Central memory CD8-positive, alpha-beta T cell (primary cell): ENCODE data around the gene ZNF367.

Source experiments
- ATAC-seq: fragments of 150-1000 bp; cut with Tn5 transposase; replicated peaks from 2 replicates; pipeline ENCODE4 v1.10.0; 2022; ENCODE audit warnings: mild to moderate bottlenecking, moderate FRiP score, moderate number of reproducible peaks; ENCODE audit not compliant: poor library complexity, severe bottlenecking; ENCODE audit errors: extremely low read depth
- DNase-seq, 2 donors: peaks; one replicate each; pipeline ENCODE4 v3.0.0; 2021; ENCODE audit warnings: low spot score in 2 of 2
- H3K27ac Mint-ChIP-seq: one replicate; pipeline ENCODE4 v1.8.0; 2022; ENCODE audit warnings: low read depth, mild to moderate bottlenecking, moderate library complexity, mixed read lengths
- H3K27me3 Mint-ChIP-seq: one replicate; pipeline ENCODE4 v1.8.0; 2022; ENCODE audit warnings: mixed read lengths
- H3K36me3 Mint-ChIP-seq: one replicate; pipeline ENCODE4 v1.8.0; 2022; ENCODE audit warnings: mild to moderate bottlenecking, moderate library complexity, mixed read lengths; ENCODE audit not compliant: insufficient read depth
- H3K4me1 Mint-ChIP-seq: one replicate; pipeline ENCODE4 v1.8.0; 2022; ENCODE audit warnings: mixed read lengths
- H3K4me3 Mint-ChIP-seq: one replicate; pipeline ENCODE4 v1.8.0; 2022; ENCODE audit warnings: mild to moderate bottlenecking, moderate library complexity, mixed read lengths
- H3K9me3 Mint-ChIP-seq: one replicate; pipeline ENCODE4 v1.8.0; 2022; ENCODE audit warnings: mixed read lengths

ZNF367 gene

DNA sequence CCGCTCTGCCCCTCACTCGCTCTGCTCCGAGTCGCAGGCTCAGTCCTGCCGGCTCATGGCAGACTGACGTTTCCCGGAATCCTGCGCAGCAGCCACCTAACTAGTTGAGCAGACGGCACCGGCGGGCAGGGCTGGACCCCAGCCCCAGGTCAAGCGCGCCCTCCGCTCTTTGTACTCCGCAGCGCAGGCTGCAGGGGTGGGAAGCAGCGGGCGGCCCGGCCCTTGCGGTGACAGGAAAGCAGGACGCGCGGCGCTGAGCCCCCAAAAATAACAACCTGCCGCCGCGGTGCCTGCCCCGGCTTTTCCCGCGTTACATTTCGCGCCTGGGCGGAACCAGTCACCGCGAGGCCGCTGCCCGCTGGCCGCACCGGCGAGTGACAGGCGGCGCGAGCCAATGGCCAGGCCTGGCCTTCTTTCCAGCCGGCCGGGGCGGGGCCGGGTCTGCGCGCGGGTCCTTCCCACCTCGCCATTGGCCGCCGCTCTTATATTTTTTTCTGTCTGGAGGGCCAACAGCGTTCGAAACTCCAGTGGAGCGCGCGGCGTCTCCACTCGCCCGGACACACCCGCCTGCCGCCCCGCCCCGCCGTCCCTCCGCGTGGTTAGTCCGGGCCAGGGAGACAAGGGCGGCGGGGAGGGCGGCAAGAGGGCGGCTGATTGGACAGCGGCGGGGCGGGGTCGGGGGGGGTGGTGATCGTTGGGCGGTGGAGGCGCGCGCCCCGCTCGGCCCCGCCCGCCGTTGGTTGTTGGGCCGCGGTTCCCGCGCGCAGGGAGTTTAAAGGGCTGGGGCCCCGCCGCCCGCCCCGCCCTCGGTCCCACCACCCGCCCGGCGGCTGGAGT is at the start of gene ZNF367:
TSS of gene ZNF367 (minus strand) at position 288 of the 837 bp plus-strand sequence. CDS start 338 bp downstream, outside the sequence.
- ATAC-seq: peak; percentile 63
- Mint-ChIP-seq H3K36me3 (peaks cover 17% of the 10 kb centered on the region), H3K9me3 (no peaks in the 10 kb centered on the region), H3K4me1 (peaks cover 27% of the 10 kb centered on the region), H3K4me3 (peak within 1 kb of the TSS; percentile 89), H3K27ac (peak within 1 kb of the TSS; percentile 85), H3K27me3 (no peaks in the 10 kb centered on the region)
- DNase-seq: peak; percentile 70 to 78

DNA sequence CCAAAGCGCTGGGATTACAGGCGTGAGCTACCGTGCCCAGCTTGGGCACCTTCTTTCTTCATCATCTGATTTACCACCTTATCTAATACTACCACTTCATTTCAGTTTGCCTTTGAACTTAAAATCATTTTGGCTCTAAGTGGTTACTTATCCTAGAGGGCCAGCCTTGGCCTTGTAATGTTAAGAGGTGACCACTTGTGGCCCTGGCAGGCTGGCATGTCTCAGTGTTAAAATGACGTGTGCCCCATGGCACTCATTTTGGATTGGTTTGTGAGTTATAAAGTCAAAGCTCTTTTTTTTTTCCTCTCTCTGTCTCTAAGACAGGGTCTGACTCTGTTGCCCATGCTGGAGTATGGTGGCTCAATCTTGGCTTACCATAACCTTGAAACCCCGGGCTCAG is 49.6 kb upstream of the ZNF367 start:
- H3K4me1 Mint-ChIP-seq: no peaks in the 10 kb centered on the region
- ATAC-seq: no peak
- H3K9me3 Mint-ChIP-seq: no peaks in the 10 kb centered on the region
- DNase-seq: no peak
- peak overlapping the region; percentile 76 for H3K27ac Mint-ChIP-seq
- peaks cover 26% of the 10 kb centered on the region for H3K36me3 Mint-ChIP-seq
- H3K27me3 Mint-ChIP-seq: no peaks in the 10 kb centered on the region
- H3K4me3 Mint-ChIP-seq: no peak overlapping the region

DNA sequence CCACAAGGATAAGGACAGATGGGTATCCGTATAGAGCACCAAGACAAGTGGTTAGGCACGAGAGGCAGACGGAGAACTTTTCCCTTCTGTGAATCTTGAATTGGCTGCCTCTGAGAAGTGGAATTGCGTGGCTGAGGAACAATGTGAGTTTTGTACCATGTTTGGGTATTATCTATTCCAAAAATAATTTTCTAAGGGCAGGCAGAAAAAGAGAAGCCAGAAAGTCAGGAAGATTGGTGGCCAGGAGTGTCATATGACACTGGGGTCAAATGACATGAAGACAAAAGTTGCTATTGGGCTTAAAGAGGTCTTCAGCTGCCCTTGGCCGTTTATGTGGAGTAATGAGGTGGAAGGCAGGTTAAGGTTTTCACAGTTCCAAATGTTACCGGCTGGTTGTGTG is 46.3 kb upstream of the ZNF367 start:
- Mint-ChIP-seq H3K4me1 (no peaks in the 10 kb centered on the region), H3K27ac (peak overlapping the region; percentile 29), H3K9me3 (no peaks in the 10 kb centered on the region), H3K36me3 (peaks cover 20% of the 10 kb centered on the region), H3K4me3 (no peak overlapping the region), H3K27me3 (no peaks in the 10 kb centered on the region)
- DNase-seq (no peak), ATAC-seq (no peak)

DNA sequence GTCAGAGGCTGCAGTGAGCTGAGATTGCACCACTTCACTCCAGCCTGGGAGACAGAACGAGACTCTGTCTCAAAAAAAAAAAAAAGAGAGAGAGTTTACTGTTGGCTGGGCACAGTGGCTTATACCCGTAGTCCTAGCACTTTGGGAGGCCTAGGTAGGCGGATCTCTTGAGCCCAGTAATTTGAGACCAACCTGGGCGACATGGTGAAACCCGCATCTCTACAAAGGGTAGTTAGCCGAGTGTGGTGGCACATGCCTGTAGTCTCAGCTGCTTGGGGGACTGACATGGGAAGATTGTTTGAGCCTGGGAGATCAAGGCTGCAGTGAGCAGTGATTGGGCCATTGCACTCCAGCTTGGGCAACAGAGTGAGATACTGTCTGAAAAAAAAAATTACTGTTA is 44.4 kb upstream of the ZNF367 start:
- peaks cover 23% of the 10 kb centered on the region for H3K36me3 Mint-ChIP-seq

DNA sequence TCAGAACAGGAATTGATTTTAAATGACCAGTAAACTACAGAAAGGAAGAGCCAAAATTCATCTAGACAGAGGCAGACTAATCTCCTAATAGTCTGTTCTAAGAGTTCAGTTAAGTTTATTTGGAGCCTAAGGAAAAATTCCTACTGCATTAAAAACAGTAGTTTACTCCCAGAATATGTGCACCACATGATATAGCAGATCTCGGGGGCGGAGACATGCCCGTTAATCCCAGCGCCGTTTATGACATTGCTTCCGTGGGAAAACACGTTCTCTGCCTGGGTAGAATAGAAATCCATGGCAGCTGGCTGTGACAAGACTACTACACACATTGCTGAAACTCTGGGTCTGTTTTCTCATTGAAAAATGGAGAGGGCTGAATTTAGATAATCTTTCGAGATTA is 43.2 kb upstream of the ZNF367 start:
- ATAC-seq (no peak), DNase-seq (no peak)
- H3K36me3 Mint-ChIP-seq: peaks cover 16% of the 10 kb centered on the region
- H3K4me1 Mint-ChIP-seq: no peaks in the 10 kb centered on the region
- H3K4me3 Mint-ChIP-seq: no peak overlapping the region
- H3K9me3 Mint-ChIP-seq: no peaks in the 10 kb centered on the region
- no peak overlapping the region for H3K27ac Mint-ChIP-seq
- no peaks in the 10 kb centered on the region for H3K27me3 Mint-ChIP-seq

More for the DNA sequence above, 44.4 kb upstream of the ZNF367 start:
- DNase-seq (no peak), ATAC-seq (no peak)
- no peak overlapping the region for H3K4me3 Mint-ChIP-seq
- no peaks in the 10 kb centered on the region for H3K9me3 Mint-ChIP-seq
- no peaks in the 10 kb centered on the region for H3K4me1 Mint-ChIP-seq
- no peaks in the 10 kb centered on the region for H3K27me3 Mint-ChIP-seq
- no peak overlapping the region for H3K27ac Mint-ChIP-seq

DNA sequence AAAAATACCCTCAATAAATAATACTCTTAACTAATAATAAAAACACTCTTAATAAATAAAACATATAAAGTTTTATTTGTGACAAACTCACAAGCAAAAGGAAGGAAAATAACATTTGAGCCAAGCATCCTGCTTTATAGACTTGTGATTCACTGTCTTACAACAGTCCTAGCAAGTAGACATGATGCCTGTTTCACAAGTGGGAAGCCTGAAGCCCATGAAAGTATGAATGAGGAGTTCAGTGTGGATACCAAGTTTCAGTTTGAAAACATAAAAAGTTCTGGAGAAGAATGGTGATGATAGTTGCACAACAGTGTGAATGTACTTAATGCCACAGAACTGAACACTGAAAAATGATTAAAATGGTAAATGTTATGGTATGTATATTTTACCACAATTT is 42.7 kb upstream of the ZNF367 start:
- no peak for DNase-seq
- Mint-ChIP-seq H3K9me3 (no peaks in the 10 kb centered on the region), H3K4me1 (no peaks in the 10 kb centered on the region), H3K27ac (no peak overlapping the region), H3K36me3 (peaks cover 14% of the 10 kb centered on the region), H3K4me3 (no peak overlapping the region), H3K27me3 (no peaks in the 10 kb centered on the region)
- no peak for ATAC-seq

DNA sequence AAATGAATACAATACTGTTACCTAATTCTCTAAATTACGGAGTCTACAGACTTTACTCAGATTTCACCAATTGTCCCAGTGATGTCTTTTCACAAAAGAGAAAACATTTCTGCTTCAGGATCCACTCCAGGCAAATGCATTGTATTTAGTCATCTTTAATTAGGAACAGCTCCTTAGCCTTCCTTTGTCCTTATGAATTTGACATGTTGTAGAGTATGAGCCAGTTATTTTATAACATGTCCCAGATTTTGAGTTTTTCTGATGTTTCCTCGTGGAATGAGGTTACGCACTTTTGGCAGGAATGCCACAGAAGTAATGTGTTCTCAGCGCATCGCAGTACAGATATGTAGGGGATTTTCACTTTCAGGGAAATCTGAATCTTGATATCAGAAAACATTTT is 42.3 kb upstream of the ZNF367 start:
- no peak for ATAC-seq
- Mint-ChIP-seq H3K9me3 (no peaks in the 10 kb centered on the region), H3K4me1 (no peaks in the 10 kb centered on the region), H3K36me3 (peaks cover 12% of the 10 kb centered on the region), H3K27ac (no peak overlapping the region), H3K27me3 (no peaks in the 10 kb centered on the region), H3K4me3 (no peak overlapping the region)
- no peak for DNase-seq

DNA sequence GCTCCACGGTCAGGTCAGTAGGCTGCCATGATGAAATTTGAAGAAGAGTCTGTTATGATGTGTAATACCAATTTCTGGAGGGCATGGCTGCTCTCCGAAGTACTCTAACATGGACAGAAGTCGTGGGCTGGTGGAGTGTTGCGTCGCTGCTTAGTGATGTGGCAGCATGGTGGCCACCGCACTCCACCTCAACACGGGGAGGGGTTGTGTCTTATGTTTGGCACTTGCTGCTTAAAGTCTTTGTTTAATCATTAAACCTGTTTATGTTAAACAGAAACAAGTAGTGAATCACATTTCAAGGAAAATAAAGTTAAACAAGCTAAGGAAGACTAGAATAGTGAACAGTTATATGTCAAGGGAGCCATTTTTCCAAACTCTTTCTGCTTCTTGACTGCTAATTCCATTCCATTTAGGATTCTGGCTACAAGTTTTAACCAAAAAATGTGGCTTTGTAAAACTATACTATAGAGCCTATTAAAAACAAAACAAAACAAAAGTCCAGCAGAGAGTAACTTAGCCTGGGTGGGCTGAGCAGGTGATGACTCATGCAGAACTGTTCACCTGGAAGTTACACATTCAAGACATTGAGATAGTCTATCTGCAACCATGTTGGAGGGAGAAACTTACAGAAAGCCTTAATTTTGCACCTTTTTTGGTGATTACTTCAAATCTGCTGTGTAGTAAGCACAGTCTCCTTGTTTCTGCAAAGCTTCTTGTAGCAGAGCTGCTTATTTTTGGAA is 41.3 kb upstream of the ZNF367 start:
- Mint-ChIP-seq H3K4me3 (no peak overlapping the region), H3K9me3 (no peaks in the 10 kb centered on the region), H3K4me1 (no peaks in the 10 kb centered on the region), H3K27ac (no peak overlapping the region), H3K27me3 (no peaks in the 10 kb centered on the region), H3K36me3 (peaks cover 9% of the 10 kb centered on the region)
- DNase-seq: no peak
- ATAC-seq: no peak

DNA sequence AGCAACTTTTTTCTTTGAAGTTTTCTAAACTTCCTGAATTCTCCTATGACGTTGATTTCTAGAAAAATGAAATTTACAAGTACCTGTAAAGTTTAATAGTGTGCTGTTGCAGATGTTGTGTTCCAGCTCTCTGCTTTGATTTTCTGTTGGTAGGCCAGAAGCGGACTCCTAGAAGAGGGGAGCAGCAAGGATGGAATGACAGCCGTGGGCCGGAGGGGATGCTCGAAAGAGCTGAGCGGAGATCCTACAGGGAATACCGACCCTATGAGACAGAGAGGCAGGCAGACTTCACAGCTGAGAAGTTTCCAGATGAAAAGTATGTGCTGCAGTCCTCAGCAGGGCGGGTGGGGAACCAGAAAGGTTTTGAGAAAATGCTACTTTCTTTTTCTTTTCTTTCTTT is 40.1 kb upstream of the ZNF367 start:
- Mint-ChIP-seq H3K27ac (no peak overlapping the region), H3K4me3 (no peak overlapping the region), H3K4me1 (peaks cover 6% of the 10 kb centered on the region), H3K36me3 (peaks cover 9% of the 10 kb centered on the region), H3K9me3 (no peaks in the 10 kb centered on the region), H3K27me3 (no peaks in the 10 kb centered on the region)
- DNase-seq (no peak), ATAC-seq (no peak)

DNA sequence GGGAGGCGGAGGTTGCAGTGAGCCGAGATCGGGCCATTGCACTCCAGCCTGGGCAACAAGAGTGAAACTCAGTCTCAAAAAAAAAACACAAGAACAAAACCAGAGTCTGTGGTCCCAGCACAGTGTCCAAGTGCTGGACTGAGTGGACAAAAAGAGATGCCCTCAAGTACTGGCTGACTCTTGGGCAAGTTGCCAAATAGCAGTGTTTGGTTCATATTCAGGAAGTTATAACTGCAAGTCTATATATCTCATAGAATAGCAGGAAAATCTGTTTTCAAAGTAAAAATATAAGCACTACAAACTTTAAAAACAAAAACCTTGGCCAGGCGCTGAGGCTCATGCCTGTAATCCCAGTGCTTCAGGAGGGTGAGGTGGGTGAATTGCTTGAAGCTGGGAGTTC is 39.1 kb upstream of the ZNF367 start:
- no peaks in the 10 kb centered on the region for H3K9me3 Mint-ChIP-seq
- H3K36me3 Mint-ChIP-seq: peaks cover 9% of the 10 kb centered on the region
- ATAC-seq (no peak), DNase-seq (no peak)
- no peak overlapping the region for H3K27ac Mint-ChIP-seq
- H3K4me1 Mint-ChIP-seq: peaks cover 10% of the 10 kb centered on the region
- no peaks in the 10 kb centered on the region for H3K27me3 Mint-ChIP-seq
- no peak overlapping the region for H3K4me3 Mint-ChIP-seq

DNA sequence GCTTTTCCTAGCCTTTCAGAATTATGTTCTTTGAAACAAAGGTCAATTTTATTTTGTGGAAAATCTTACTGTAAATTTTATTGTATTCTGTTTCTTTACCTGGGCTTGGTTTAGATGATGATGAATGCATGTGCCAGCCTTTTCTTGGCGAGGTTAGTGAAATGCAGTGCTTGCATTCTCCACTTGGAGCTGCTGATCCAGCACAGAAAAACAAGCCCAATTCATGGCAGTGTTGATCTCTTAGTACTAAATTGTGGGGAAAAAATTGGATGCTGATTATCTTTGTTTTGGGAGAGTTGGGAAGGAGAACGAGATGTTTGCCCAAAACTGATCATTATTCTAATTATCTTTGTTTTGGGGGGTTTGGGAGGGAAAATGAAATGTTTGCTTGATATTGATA is 35.5 kb upstream of the ZNF367 start:
- Mint-ChIP-seq H3K36me3 (peaks cover 12% of the 10 kb centered on the region), H3K4me1 (peaks cover 24% of the 10 kb centered on the region), H3K27me3 (no peaks in the 10 kb centered on the region), H3K27ac (no peak overlapping the region), H3K9me3 (no peaks in the 10 kb centered on the region), H3K4me3 (no peak overlapping the region)
- DNase-seq (no peak), ATAC-seq (no peak)

DNA sequence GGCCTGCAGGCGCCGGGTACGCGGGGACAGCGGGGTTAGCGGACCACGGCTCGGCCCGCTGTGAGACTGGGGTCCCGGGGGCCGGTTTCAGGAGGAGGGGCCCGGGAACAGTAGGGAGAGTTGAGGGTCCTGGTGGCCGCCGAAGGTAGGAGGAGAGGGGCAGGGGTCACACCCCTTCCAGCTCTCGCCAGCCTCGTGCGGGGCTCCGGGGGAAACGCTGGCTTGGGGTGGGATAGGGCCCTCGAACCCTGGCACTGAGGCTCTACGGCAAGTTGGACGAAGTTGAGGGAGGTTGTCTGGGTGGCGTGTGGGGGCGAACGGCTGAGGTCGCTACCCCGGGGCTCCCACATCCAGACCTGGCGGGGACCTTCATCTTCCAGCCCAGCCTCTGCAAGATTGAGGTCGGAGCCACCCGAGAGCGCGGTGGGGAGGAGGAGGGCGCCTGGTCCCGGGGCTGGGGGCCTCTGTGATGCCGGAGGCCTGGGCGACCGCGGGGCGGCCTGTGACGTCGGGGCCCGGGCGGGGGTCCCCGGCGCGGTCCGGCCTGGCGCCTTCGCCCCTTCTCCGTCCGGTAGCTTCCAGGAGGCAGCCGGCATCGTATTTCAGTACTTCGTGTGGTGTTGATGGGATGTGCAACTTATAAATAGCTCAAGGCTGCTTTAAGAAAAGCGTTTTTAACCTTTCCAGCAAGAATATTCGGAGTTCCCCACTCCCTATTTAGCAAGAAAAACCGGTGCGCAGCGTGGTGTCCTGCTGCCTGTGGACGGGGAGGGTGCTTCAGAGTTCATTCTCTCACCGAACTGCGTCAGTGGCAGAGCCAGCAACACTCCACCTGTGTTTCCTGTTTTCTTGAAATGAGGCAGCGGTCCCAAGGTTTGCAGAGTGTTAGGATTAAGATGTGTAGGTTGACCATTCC is 32.7 kb upstream of the ZNF367 start:
- Mint-ChIP-seq H3K27me3 (no peaks in the 10 kb centered on the region), H3K9me3 (no peaks in the 10 kb centered on the region), H3K27ac (peak overlapping the region; percentile 41), H3K4me3 (peak overlapping the region; percentile 84), H3K4me1 (peaks cover 24% of the 10 kb centered on the region), H3K36me3 (peaks cover 8% of the 10 kb centered on the region)
- peak; percentile 25 for ATAC-seq
- DNase-seq: peak in 1 of 2 donors; percentile 25
